Endometrial microvascular endothelial cells (primary cell): ENCODE data around the gene P2RY14. TPM values are rescaled to one million over a fixed set of nuclear protein-coding genes. Genes with fewer than 3 reads are reported as not detected.

ENCODE experiments used
- in situ Hi-C: cut with HindIII; loops from 2 replicates; pipeline ENCODE4 v1.10.0; 2017; ENCODE audit warnings: low sequenced_read_pairs, low pct_unique_long_range_greater_than_20kb; ENCODE audit errors: inconsistent ontology term
- total RNA-seq: library from RNA; depleted of rRNA; stranded (reverse); fragments of >200 nt; gene quantifications from one replicate; pipeline ENCODE4 v1.2.3, GENCODE V29; 2015; ENCODE audit errors: inconsistent ontology term

The P2RY14 gene
- not detected for total RNA-seq

- in situ Hi-C loops, result no loop called here
Measured at GRCh38 chr3:151278230-151278629, at the start of gene P2RY14. Gene P2RY14, minus strand, starts transcription at chr3:151278542. Its CDS starts 64,226 bp downstream, at chr3:151214316.

- in situ Hi-C loops, result no loop called here
Measured at GRCh38 chr3:151327571-151328198, 49.3 kb upstream of the P2RY14 start.

DNA sequence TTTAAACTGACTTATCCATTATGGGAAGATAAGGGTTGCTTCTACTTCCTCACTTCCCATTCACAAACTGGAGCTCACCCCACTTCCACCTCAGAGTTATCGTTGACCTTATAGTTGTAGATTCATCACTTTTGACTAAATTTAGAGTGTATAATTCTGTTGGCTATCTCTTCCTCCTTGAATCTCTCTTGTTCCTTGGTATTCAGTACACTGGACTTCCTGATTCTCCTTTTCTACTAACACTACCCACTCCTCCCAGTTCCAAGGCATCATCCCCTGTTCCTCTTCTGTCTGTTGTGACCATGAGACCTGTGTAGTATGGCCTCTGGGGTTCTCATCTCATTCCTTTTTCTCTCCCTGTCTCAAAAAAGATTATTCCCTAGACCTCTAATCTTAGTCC is 44.2 kb upstream of the P2RY14 start:
- in situ Hi-C loops, result no loop called here

GRCh38 chr3:151321526-151321925 is 43.2 kb upstream of the P2RY14 start:
- in situ Hi-C loops, result no loop called here

- in situ Hi-C loops, result no loop called here
Measured at GRCh38 chr3:151320131-151320530, 41.8 kb upstream of the P2RY14 start.

GRCh38 chr3:151319628-151320027 is 41.3 kb upstream of the P2RY14 start:
- in situ Hi-C loops, result no loop called here

DNA sequence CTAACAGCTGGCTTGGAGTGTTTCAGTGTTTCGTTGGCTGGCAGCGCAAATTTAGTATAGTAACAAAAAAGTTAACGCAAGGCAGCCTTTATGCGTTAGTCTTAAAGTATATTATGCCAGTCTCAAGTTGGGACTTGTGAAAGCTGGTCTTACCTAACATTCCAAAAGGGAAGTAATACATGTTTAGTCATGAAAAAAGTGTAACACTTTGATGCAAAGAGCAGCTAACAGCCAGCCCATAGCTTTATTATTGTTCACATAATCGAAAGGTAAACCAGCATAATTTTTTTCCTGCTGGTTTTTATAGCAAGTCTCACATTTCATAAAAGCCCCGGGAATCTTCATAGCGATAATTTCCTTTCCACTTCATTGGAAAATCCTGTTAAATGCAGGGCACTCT is 40.6 kb upstream of the P2RY14 start:
- in situ Hi-C loops, result no loop called here

DNA sequence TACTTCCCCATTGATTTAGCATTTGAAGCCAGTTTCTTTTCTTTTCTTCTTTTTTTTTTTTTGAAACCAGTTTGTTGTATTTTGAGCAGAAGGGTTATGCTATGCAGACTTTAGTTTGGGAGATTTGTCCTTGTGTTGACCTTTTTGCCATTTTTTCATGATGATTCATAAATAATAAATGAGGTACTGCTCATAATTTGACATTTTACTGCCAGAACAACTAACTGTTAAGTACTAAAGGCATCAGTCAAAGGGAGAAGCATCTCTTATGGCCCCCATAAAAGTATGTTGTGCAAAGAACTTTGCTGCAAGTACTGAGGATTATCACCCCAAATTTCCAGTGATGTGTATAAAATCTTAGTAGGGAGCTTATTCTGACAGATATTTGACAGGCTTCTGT is 40.0 kb upstream of the P2RY14 start:
- in situ Hi-C loops, result no loop called here

- in situ Hi-C loops, result no loop called here
Measured at GRCh38 chr3:151316267-151316991, 38.1 kb upstream of the P2RY14 start, which contains the start of gene GPR87. Gene GPR87, minus strand, starts transcription at chr3:151316820. Its CDS starts 16,720 bp downstream, at chr3:151300100.

DNA sequence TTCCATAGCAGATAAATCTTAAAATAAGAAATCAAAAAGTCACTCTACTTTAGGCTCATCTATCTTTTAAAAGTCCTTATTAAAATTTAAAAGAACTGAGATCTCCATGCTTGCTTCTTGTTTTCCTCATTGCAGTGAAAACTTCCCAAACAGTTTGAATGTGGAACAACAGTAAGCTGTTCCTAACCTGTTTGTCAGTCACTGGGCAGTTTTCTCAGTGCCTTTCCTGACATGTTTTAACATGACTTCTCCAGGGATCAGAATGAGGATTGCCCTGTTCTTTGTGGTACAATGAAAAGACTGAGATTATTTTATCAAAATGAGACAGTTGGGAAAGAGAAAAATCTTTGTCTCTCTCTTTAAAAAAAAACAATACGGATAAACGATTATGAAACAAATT is 37.5 kb upstream of the P2RY14 start:
- in situ Hi-C loops, result no loop called here

- in situ Hi-C loops, result no loop called here
Measured at GRCh38 chr3:151315136-151315535, 36.8 kb upstream of the P2RY14 start.

- in situ Hi-C loops, result no loop called here
Measured at GRCh38 chr3:151314593-151314992, 36.3 kb upstream of the P2RY14 start.

DNA sequence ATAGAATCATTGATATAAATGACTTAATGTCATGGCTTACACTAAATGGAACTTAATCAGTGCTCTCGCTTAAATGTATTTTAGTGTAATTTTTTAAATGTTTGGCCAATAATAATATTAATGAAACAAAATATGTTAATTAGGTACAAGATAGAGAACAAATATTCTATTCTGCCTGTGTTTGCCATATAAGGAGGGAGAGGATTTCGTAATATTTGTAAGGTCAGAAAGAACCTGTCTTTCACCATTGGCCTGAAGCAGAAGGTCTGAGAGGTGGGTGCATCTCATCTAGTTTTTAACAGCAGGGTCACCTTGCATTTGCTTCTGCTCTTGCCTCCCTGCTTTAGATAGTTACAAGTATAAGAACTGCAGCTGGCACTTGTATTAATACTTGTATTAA is 35.8 kb upstream of the P2RY14 start:
- in situ Hi-C loops, result no loop called here

DNA sequence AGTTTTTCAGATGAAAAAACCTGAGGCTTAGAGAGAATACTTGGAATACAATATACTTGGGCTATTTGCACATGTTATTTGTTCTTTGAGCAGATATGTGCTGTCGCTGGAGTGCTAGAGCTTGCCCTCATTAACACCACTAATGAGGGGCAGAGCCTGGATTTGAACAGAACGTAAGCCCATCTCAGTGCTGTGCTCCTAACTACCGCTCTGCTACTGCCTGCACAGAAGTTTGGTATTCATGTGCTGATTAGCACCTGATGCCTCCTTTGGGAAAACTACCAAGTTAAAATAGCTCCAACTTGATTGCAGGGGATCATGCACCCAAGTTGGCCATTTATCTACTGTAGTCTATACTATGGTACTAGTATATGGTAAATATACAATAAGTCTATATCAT is 34.6 kb upstream of the P2RY14 start:
- in situ Hi-C loops, result no loop called here

GRCh38 chr3:151309566-151309965 is 31.2 kb upstream of the P2RY14 start:
- in situ Hi-C loops, result no loop called here

- in situ Hi-C loops, result no loop called here
Measured at GRCh38 chr3:151307583-151308488, 29.5 kb upstream of the P2RY14 start.

DNA sequence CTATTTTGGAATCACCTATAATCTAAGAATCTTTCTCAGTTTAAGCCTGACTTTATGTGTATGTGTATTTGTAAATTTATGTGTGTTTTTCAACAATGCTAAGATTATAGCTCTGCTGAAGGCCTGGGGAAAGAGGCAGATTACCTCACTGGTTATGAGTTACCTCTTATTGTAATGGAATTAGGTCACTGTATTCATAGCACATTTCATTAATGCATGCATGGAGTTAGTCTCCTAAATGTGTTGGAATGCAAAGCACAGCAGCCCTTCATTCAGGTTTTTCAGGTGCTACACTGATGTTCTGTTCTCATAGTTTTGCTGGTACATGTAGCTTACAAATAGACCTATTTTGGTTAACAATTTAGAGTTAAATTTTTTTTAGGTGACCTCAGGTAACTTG is 28.8 kb upstream of the P2RY14 start:
- in situ Hi-C loops, result no loop called here

GRCh38 chr3:151306168-151306810 is 27.9 kb upstream of the P2RY14 start:
- in situ Hi-C loops, result no loop called here

DNA sequence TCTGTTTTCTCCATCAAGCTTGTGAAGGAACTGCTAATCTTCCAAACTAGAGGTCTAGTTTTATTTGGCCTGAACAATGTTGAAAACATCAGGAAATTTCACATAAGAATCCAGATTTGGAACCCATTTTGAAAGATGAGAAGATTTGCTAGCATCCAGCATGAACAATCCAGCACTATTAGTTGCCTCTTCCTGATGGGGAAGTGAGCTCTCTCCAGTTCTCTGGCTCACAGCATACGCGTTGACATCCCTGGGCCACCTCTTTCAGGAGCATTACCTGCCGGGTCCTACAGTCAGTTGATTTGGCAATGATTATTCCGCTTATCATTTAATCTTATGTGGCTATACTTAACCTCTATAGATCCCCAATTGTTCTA is 27.4 kb upstream of the P2RY14 start:
- in situ Hi-C loops, result no loop called here
